ENCODE measurements around the gene METTL8.

The METTL8 gene

DNA sequence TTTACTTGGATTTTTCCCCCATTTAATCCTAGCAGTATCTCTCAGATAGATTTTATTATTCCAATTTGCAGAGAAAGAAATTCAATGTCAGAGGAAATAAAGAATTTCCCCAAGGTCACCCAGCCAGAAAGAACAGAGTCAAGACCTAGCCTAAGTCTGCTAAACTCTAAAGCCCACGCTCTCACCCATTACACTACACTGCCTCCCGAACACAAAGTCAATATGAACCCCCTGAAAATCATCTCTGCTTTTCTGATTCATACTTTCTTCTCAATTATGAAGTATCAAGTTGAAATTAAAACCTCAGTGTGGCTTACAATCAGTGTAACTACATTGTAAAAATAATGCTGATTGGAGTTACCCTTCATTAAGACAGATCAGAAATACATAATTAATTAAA, 89.6 kb downstream of the METTL8 start:
- H3K9me2 ChIP-seq (replicated peaks; ENCODE audit: insufficient read depth, low read length) = no peaks in the 10 kb centered on the region
- no peak overlapping the region for H3K27ac ChIP-seq (ENCODE audit: low read length)
- no peaks in the 10 kb centered on the region for H3K36me3 ChIP-seq (replicated peaks; ENCODE audit: insufficient read depth, low read length)
- H3K79me2 ChIP-seq (ENCODE audit: low read length) = no peaks in the 10 kb centered on the region
- H3K9ac ChIP-seq (ENCODE audit: low read length) = no peak overlapping the region
- TF ChIP-seq, protein P1, sequence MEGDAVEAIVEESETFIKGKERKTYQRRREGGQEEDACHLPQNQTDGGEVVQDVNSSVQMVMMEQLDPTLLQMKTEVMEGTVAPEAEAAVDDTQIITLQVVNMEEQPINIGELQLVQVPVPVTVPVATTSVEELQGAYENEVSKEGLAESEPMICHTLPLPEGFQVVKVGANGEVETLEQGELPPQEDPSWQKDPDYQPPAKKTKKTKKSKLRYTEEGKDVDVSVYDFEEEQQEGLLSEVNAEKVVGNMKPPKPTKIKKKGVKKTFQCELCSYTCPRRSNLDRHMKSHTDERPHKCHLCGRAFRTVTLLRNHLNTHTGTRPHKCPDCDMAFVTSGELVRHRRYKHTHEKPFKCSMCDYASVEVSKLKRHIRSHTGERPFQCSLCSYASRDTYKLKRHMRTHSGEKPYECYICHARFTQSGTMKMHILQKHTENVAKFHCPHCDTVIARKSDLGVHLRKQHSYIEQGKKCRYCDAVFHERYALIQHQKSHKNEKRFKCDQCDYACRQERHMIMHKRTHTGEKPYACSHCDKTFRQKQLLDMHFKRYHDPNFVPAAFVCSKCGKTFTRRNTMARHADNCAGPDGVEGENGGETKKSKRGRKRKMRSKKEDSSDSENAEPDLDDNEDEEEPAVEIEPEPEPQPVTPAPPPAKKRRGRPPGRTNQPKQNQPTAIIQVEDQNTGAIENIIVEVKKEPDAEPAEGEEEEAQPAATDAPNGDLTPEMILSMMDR (IDR thresholded peaks at IDR 0.05; ENCODE audit: low read length) = no peak
- TF ChIP-seq EZH2 (optimal IDR thresholded peaks at IDR 0.05; ENCODE audit: low read depth, low read length) (no peak), EZH2phosphoT487 (IDR thresholded peaks at IDR 0.05; ENCODE audit: low read length) (no peak)
- no peak overlapping the region for H2AFZ ChIP-seq (ENCODE audit: low read length)
- peaks cover 41% of the 10 kb centered on the region for H3K4me1 ChIP-seq (ENCODE audit: low read length)
- no peak overlapping the region for H3K4me3 ChIP-seq (ENCODE audit: low read length)
- no peak overlapping the region for H3K4me2 ChIP-seq (ENCODE audit: low read depth, low read length)
- peaks cover 11% of the 10 kb centered on the region; the same call in 1 of the 2 replicates for H3F3A ChIP-seq (ENCODE audit: insufficient read depth, low read length)
- no peaks in the 10 kb centered on the region for H3K27me3 ChIP-seq (replicated peaks; ENCODE audit: insufficient read depth, low read length)
- DNase-seq = no peak
- no peaks in the 10 kb centered on the region for H4K20me1 ChIP-seq (ENCODE audit: insufficient read depth, low read length)
- H3K9me3 ChIP-seq (replicated peaks; ENCODE audit: insufficient read depth, low read length) = no peaks in the 10 kb centered on the region

DNA sequence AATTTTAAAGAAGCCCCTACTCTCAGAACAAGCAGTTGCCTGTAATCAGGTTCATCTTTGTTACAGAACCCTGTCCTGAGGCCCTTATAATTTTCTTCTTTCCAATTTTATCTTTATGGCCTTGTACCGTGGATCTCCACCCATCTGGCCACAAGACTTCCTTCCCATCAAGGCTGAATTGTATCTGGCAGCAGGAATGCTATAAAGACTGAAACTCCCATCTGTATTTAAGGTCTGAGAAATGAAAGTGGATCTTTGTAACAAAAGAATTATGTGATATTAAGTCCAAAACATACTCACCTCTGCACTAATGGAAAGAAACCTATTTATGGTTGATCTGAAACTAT, 91.8 kb downstream of the METTL8 start:
- H3K4me2 ChIP-seq (ENCODE audit: low read depth, low read length) = peak overlapping the region; percentile 56
- no peak overlapping the region; the same call in 1 of the 2 replicates for H3K27ac ChIP-seq (ENCODE audit: low read length)

DNA sequence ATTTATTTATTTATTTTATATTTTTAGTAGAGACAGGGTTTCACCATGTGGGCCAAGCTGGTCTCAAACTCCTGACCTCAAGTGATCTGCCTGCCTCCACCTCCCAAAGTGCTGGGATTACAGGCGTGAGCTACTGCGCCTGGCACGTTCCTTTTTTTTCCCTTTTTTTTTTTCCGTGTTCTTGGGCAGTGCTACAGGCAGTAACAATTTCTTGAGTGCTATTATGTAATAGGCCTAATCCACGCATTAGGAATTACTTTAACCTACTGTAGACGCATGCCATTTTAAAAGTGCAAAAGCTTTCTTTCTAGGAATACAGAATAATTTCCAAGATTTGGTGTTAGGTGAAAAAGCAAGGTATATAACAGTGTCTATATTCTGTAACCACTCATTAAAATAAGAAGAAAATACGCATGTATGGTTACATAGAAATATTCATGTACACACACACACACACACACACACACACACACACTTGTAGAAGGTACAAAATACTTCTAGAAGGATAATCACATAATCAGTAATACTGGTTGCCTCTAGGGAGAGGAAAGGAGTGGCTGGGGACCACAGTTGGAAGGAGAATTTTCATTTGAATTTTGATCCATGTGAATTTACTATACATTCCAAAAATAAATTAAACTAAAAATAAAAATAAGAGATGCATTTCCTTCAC, 92.3 kb downstream of the METTL8 start:
- Histone ChIP-seq H3F3A (ENCODE audit: insufficient read depth, low read length) (peaks cover 8% of the 10 kb centered on the region; the same call in 1 of the 2 replicates), H3K9me3 (replicated peaks; ENCODE audit: insufficient read depth, low read length) (no peaks in the 10 kb centered on the region), H4K20me1 (ENCODE audit: insufficient read depth, low read length) (no peaks in the 10 kb centered on the region), H3K27ac (ENCODE audit: low read length) (no peak overlapping the region; the same call in 1 of the 2 replicates), H3K36me3 (replicated peaks; ENCODE audit: insufficient read depth, low read length) (no peaks in the 10 kb centered on the region), H3K4me3 (ENCODE audit: low read length) (no peak overlapping the region), H3K79me2 (ENCODE audit: low read length) (no peaks in the 10 kb centered on the region), H2AFZ (ENCODE audit: low read length) (no peak overlapping the region), H3K9me2 (replicated peaks; ENCODE audit: insufficient read depth, low read length) (no peaks in the 10 kb centered on the region), H3K27me3 (replicated peaks; ENCODE audit: insufficient read depth, low read length) (no peaks in the 10 kb centered on the region), H3K9ac (ENCODE audit: low read length) (no peak overlapping the region), H3K4me1 (ENCODE audit: low read length) (peaks cover 21% of the 10 kb centered on the region), H3K4me2 (ENCODE audit: low read depth, low read length) (peak overlapping the region; percentile 56)
- DNase-seq = no peak
- TF ChIP-seq, protein P1 (IDR thresholded peaks at IDR 0.05; ENCODE audit: low read length) = no peak

More for the DNA sequence above, 91.8 kb downstream of the METTL8 start:
- Histone ChIP-seq H3F3A (ENCODE audit: insufficient read depth, low read length) (peaks cover 8% of the 10 kb centered on the region; the same call in 1 of the 2 replicates), H3K27me3 (replicated peaks; ENCODE audit: insufficient read depth, low read length) (no peaks in the 10 kb centered on the region), H3K4me1 (ENCODE audit: low read length) (peaks cover 26% of the 10 kb centered on the region), H3K9ac (ENCODE audit: low read length) (no peak overlapping the region), H2AFZ (ENCODE audit: low read length) (no peak overlapping the region), H4K20me1 (ENCODE audit: insufficient read depth, low read length) (no peaks in the 10 kb centered on the region), H3K9me2 (replicated peaks; ENCODE audit: insufficient read depth, low read length) (no peaks in the 10 kb centered on the region), H3K79me2 (ENCODE audit: low read length) (no peaks in the 10 kb centered on the region), H3K4me3 (ENCODE audit: low read length) (no peak overlapping the region), H3K9me3 (replicated peaks; ENCODE audit: insufficient read depth, low read length) (no peaks in the 10 kb centered on the region), H3K36me3 (replicated peaks; ENCODE audit: insufficient read depth, low read length) (no peaks in the 10 kb centered on the region)
- TF ChIP-seq EZH2 (optimal IDR thresholded peaks at IDR 0.05; ENCODE audit: low read depth, low read length) (no peak), EZH2phosphoT487 (IDR thresholded peaks at IDR 0.05; ENCODE audit: low read length) (no peak)
- TF ChIP-seq, protein P1 (IDR thresholded peaks at IDR 0.05; ENCODE audit: low read length) = no peak
- peak; percentile 33 for DNase-seq

All from MM.1S (cell line).